Measurements from ENCODE around the gene ACOT7. TPM values are rescaled to one million over a fixed set of nuclear protein-coding genes. Genes with fewer than 3 reads are reported as not detected.

Gene ACOT7
- total RNA-seq, 1 experiment from 2014 or later: 120 TPM

- in situ Hi-C loops (cut with HindIII; ENCODE audit: low pct_unique_long_range_greater_than_20kb, low sequenced_read_pairs): no loop called here
- TF ChIP-seq POLR2AphosphoS5 (IDR thresholded peaks at IDR 0.05; ENCODE audit: low read depth, low read length) (no peak), CTCF (IDR thresholded peaks at IDR 0.05) (no peak), SIN3A (IDR thresholded peaks at IDR 0.05; ENCODE audit: borderline replicate concordance, insufficient read depth, low read depth, low read length) (no peak), TCF7L2 (IDR thresholded peaks at IDR 0.05; ENCODE audit: low read depth, low read length) (no peak), REST (IDR thresholded peaks at IDR 0.05; ENCODE audit: insufficient read depth in 1 of 2, low read depth in 2 of 2, low read length in 1 of 2) (no peak)
- Histone ChIP-seq H3K4me1 (ENCODE audit: control insufficient read depth, insufficient read depth, low read length) (no peaks in the 10 kb centered on the region), H3K4me3 (ENCODE audit: low read depth in 2 of 2, low read length in 2 of 2) (no peak overlapping the region), H3K36me3 (ENCODE audit: control insufficient read depth, insufficient read depth, low read length) (no peaks in the 10 kb centered on the region), H3K9me3 (ENCODE audit: control insufficient read depth, insufficient read depth, low read depth, low read length) (no peaks in the 10 kb centered on the region), H3K27ac (ENCODE audit: low read length) (no peak overlapping the region), H3K27me3 (ENCODE audit: control insufficient read depth, insufficient read depth, low read length) (no peaks in the 10 kb centered on the region)
- BruUV-seq (replicated peaks): no TSS peak
- no peak for DNase-seq (ENCODE audit: low read depth, low spot score)
- no peak for ATAC-seq
- ChIA-PET CTCF (no interaction called here), POLR2A (no interaction called here)
- intact Hi-C loops (cut with micrococcal nuclease; ENCODE audit: unreplicated experiment): no loop called here
These were observed 68.1 kb downstream of the ACOT7 start for GRCh38 chr1:6325482-6325881.

GRCh38 chr1:6322161-6322560 lies 71.4 kb downstream of the ACOT7 start:
- ChIA-PET POLR2A (no interaction called here), CTCF (no interaction called here)
- ATAC-seq (no peak), DNase-seq (ENCODE audit: low read depth, low spot score) (no peak)
- BruUV-seq (replicated peaks): no TSS peak
- no peaks in the 10 kb centered on the region for H3K36me3 ChIP-seq (ENCODE audit: control insufficient read depth, insufficient read depth, low read length)
- in situ Hi-C loops (cut with HindIII; ENCODE audit: low pct_unique_long_range_greater_than_20kb, low sequenced_read_pairs) (no loop called here), intact Hi-C loops (cut with micrococcal nuclease; ENCODE audit: unreplicated experiment) (no loop called here)
- H3K4me3 ChIP-seq (ENCODE audit: low read depth in 2 of 2, low read length in 2 of 2): no peak overlapping the region
- no peaks in the 10 kb centered on the region for H3K4me1 ChIP-seq (ENCODE audit: control insufficient read depth, insufficient read depth, low read length)
- TF ChIP-seq CTCF (IDR thresholded peaks at IDR 0.05): no peak
- no peak for TF ChIP-seq SIN3A (IDR thresholded peaks at IDR 0.05; ENCODE audit: borderline replicate concordance, insufficient read depth, low read depth, low read length)
- no peak for TF ChIP-seq POLR2AphosphoS5 (IDR thresholded peaks at IDR 0.05; ENCODE audit: low read depth, low read length)
- no peak for TF ChIP-seq REST (IDR thresholded peaks at IDR 0.05; ENCODE audit: insufficient read depth in 1 of 2, low read depth in 2 of 2, low read length in 1 of 2)
- no peak for TF ChIP-seq TCF7L2 (IDR thresholded peaks at IDR 0.05; ENCODE audit: low read depth, low read length)
- H3K9me3 ChIP-seq (ENCODE audit: control insufficient read depth, insufficient read depth, low read depth, low read length): no peaks in the 10 kb centered on the region
- H3K27ac ChIP-seq (ENCODE audit: low read length): no peak overlapping the region
- H3K27me3 ChIP-seq (ENCODE audit: control insufficient read depth, insufficient read depth, low read length): no peaks in the 10 kb centered on the region

Data from Panc1 (cell line).